ENCODE measurements around the gene TRIM71.

DNA sequence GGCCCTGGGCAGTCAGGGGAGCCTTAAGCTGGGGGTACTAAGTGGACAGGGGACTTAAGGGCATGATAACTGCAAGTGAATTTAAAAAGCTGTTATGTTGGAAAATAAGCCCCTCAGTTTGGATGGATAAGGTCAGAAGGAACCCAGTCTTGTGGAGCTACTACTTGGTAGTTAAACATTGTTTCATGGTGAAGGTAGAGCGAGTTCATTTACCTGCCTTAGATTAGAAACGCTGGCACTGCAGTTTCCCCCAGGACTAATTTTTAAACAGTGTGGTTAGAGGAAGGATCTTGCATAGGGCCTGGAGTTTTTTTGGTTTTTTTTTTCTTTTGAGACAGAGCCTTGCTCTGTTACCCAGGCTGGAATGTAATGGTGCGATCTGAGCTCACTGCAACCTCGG lies 31.2 kb downstream of the TRIM71 start:
- TF ChIP-seq, protein P1, sequence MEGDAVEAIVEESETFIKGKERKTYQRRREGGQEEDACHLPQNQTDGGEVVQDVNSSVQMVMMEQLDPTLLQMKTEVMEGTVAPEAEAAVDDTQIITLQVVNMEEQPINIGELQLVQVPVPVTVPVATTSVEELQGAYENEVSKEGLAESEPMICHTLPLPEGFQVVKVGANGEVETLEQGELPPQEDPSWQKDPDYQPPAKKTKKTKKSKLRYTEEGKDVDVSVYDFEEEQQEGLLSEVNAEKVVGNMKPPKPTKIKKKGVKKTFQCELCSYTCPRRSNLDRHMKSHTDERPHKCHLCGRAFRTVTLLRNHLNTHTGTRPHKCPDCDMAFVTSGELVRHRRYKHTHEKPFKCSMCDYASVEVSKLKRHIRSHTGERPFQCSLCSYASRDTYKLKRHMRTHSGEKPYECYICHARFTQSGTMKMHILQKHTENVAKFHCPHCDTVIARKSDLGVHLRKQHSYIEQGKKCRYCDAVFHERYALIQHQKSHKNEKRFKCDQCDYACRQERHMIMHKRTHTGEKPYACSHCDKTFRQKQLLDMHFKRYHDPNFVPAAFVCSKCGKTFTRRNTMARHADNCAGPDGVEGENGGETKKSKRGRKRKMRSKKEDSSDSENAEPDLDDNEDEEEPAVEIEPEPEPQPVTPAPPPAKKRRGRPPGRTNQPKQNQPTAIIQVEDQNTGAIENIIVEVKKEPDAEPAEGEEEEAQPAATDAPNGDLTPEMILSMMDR (IDR thresholded peaks at IDR 0.05), result no peak
- TF ChIP-seq EZH2 (IDR thresholded peaks at IDR 0.05), result no peak
